Measurements from ENCODE around the gene HSF4. TPM values are rescaled to one million over a fixed set of nuclear protein-coding genes. Genes with fewer than 3 reads are reported as not detected.

HSF4 gene
- total and polyA plus RNA-seq, 4 donors, result 22.2 to 133 (median 63.2) TPM

DNA sequence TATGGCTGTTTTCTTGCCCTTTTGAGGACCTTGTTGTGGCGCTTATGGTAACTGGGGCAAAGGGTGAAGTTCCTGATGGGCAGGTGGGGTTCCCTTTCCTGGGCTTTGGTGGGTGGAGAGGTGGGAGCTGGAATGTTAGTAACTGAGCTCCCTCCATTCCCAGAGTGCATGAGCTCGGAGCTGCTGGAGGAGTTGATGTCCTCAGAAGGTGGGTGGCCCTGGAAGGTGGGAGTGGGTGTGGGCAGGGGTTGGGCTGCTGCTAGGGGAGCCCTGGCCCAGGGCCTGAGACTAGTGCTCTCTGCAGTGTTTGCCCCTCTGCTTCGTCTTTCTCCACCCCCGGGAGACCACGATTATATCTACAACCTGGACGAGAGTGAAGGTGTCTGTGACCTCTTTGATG is 33.2 kb downstream of the HSF4 start:
- WGBS, 2 donors, result 71 to 77% methylated on average over 6 of the region's 6 CpGs
- peaks cover 0 to 15% of the 10 kb centered on the region in 2 donors for H3K36me3 ChIP-seq (ENCODE audit: control insufficient read depth in 1 of 2, insufficient read depth in 2 of 2, low read length in 1 of 2)

DNA sequence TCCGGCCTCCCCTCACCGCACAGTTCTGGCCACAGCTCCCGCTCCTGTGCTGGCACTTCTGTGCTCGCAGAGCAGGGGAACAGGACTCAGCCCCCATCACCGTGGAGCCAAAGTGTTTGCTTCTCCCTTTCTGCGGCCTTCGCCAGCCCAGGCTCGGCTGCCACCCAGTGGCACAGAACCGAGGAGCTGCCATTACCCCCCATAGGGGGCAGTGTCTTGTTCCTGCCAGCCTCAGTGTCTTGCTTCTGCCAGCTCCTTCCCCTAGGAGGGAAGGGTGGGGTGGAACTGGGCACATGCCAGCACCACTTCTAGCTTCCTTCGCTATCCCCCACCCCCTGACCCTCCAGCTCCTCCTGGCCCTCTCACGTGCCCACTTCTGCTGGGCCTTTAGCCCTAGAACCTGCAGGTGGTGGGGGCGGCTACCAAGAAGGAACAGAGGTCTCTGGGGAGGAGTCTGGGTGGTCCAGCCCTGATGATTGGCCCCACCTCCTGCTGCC is 33.7 kb downstream of the HSF4 start:
- 41 to 43% methylated on average over 12 of the region's 12 CpGs for WGBS, 2 donors
- intact Hi-C loops (cut with DNase I), result no loop called here
- Histone ChIP-seq H3K27me3 (ENCODE audit: control insufficient read depth in 1 of 2, insufficient read depth in 2 of 2, low read length in 1 of 2) (no peaks in the 10 kb centered on the region), H3K4me1 (ENCODE audit: control insufficient read depth in 1 of 2, insufficient read depth in 2 of 2, low read length in 2 of 2) (no peaks in the 10 kb centered on the region), H3K27ac (ENCODE audit: low read depth in 1 of 2, low read length in 2 of 2) (no peak overlapping the region), H3K36me3 (ENCODE audit: control insufficient read depth in 1 of 2, insufficient read depth in 2 of 2, low read length in 1 of 2) (peaks cover 0 to 15% of the 10 kb centered on the region in 2 donors), H3K4me3 (ENCODE audit: low read length in 2 of 2) (no peak overlapping the region), H3K9me3 (ENCODE audit: control insufficient read depth, low read length) (no peaks in the 10 kb centered on the region)
- ATAC-seq (ENCODE audit: low FRiP score) (peak; percentile 4), DNase-seq (no peak)

More for the DNA sequence above, 33.2 kb downstream of the HSF4 start:
- no peaks in the 10 kb centered on the region for H3K27me3 ChIP-seq (ENCODE audit: control insufficient read depth in 1 of 2, insufficient read depth in 2 of 2, low read length in 1 of 2)
- DNase-seq, result no peak
- no peak overlapping the region for H3K4me3 ChIP-seq (ENCODE audit: low read length in 2 of 2)
- no peaks in the 10 kb centered on the region for H3K9me3 ChIP-seq (ENCODE audit: control insufficient read depth, low read length)
- no peaks in the 10 kb centered on the region for H3K4me1 ChIP-seq (ENCODE audit: control insufficient read depth in 1 of 2, insufficient read depth in 2 of 2, low read length in 2 of 2)
- ATAC-seq (ENCODE audit: low FRiP score), result no peak
- H3K27ac ChIP-seq (ENCODE audit: low read depth in 1 of 2, low read length in 2 of 2), result no peak overlapping the region
- intact Hi-C loops (cut with DNase I), result no loop called here

DNA sequence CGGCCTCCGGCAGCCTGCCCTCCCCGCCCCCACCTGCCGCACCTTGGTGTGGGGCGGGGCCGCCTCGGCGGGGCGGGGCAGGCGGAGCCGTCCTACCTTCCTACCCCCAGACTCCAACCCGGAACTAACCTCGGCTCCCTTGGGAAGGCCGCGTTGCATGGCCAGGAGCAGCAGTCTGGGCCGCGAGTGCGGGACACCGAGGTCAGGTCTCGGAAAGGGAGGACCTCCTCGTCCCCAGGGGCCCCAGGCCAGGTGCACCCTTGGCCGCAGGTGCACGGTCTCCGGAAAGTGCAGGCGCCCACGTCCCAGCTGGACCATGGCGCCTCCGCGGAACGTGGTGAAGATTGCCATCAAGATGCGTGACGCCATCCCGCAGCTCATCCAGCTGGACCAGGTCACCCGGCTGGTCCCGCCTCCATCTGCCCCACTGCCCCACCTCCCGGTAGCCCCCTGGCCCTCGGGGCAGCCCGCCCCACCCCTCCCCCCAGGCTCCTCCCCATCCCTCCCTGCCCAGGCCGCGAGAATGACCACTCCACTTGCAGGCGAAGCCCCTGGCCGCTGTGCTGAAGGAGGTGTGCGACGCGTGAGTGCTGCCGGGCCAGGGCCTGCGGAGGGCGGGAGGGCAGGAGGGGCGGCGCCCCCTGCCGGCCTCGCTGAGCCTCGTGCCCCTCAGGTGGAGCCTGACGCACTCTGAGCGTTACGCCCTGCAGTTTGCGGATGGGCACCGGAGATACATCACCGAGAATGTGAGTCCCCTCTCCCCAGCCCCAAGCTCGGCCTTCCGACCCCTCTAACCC is 34.7 kb downstream of the HSF4 start, which contains the start of gene ELMO3:
Gene ELMO3 (plus strand): TSS at position 121 of the 797 bp plus-strand sequence. CDS start 196 bp downstream, at position 317.
- WGBS, 2 donors, result 46 to 49% methylated on average over 50 to 61 of the region's 61 CpGs
- Histone ChIP-seq H3K4me1 (ENCODE audit: control insufficient read depth in 1 of 2, insufficient read depth in 2 of 2, low read length in 2 of 2) (no peaks in the 10 kb centered on the region), H3K4me3 (ENCODE audit: low read length in 2 of 2) (no peak within 1 kb of the TSS), H3K27me3 (ENCODE audit: control insufficient read depth in 1 of 2, insufficient read depth in 2 of 2, low read length in 1 of 2) (no peaks in the 10 kb centered on the region), H3K9me3 (ENCODE audit: control insufficient read depth, low read length) (no peaks in the 10 kb centered on the region), H3K27ac (ENCODE audit: low read depth in 1 of 2, low read length in 2 of 2) (no peak within 1 kb of the TSS), H3K36me3 (ENCODE audit: control insufficient read depth in 1 of 2, insufficient read depth in 2 of 2, low read length in 1 of 2) (peaks cover 0 to 16% of the 10 kb centered on the region in 2 donors)
- intact Hi-C loops (cut with DNase I), result no loop called here
- DNase-seq (no peak), ATAC-seq (ENCODE audit: low FRiP score) (no peak)

DNA sequence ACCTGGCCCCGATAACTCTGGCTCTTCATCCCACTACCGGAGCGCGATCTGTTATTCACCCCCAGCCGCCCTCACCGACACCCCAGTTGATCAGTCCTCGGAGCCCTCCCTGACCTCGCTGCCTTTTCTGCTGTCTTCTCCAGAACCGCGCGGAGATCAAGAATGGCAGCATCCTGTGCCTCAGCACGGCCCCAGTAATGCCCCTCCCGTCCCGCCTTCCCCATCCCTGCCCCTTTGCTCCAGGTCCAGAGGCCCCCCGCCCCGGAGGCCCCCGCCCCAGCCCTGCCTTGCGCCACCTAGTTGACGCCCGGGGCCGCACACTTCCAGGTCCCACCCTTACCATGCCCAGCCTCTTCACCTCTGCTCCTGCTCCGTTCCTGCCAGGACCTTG is 35.3 kb downstream of the HSF4 start:
- Histone ChIP-seq H3K4me3 (ENCODE audit: low read length in 2 of 2) (no peak overlapping the region), H3K27me3 (ENCODE audit: control insufficient read depth in 1 of 2, insufficient read depth in 2 of 2, low read length in 1 of 2) (no peaks in the 10 kb centered on the region), H3K9me3 (ENCODE audit: control insufficient read depth, low read length) (no peaks in the 10 kb centered on the region), H3K4me1 (ENCODE audit: control insufficient read depth in 1 of 2, insufficient read depth in 2 of 2, low read length in 2 of 2) (no peaks in the 10 kb centered on the region), H3K27ac (ENCODE audit: low read depth in 1 of 2, low read length in 2 of 2) (no peak overlapping the region), H3K36me3 (ENCODE audit: control insufficient read depth in 1 of 2, insufficient read depth in 2 of 2, low read length in 1 of 2) (peaks cover 0 to 15% of the 10 kb centered on the region in 2 donors)
- DNase-seq (no peak), ATAC-seq (ENCODE audit: low FRiP score) (no peak)
- intact Hi-C loops (cut with DNase I), result no loop called here
- WGBS, 2 donors, result 47 to 50% methylated on average over 20 to 22 of the region's 22 CpGs

DNA sequence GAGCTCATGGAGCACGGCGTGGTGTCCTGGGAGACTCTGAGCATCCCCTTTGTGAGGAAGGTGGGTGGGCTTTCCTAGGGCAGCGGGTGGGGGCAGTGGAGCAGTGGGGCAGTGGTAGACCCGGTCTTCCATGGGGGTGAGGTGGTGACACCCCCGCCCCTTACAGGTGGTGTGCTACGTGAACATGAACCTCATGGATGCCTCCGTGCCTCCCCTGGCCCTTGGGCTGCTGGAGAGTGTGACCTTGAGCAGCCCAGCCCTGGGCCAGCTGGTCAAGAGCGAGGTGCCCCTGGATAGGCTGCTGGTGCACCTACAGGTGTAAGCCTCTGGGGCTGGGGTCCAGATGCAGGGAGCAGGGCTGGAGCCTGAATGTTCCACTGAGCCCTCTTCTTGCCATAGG is 35.9 kb downstream of the HSF4 start:
- H3K27ac ChIP-seq (ENCODE audit: low read depth in 1 of 2, low read length in 2 of 2), result no peak overlapping the region
- H3K4me3 ChIP-seq (ENCODE audit: low read length in 2 of 2), result no peak overlapping the region
- peaks cover 0 to 13% of the 10 kb centered on the region in 2 donors for H3K36me3 ChIP-seq (ENCODE audit: control insufficient read depth in 1 of 2, insufficient read depth in 2 of 2, low read length in 1 of 2)
- no peak for DNase-seq
- H3K27me3 ChIP-seq (ENCODE audit: control insufficient read depth in 1 of 2, insufficient read depth in 2 of 2, low read length in 1 of 2), result no peaks in the 10 kb centered on the region
- H3K4me1 ChIP-seq (ENCODE audit: control insufficient read depth in 1 of 2, insufficient read depth in 2 of 2, low read length in 2 of 2), result no peaks in the 10 kb centered on the region
- 92 to 93% methylated on average over 8 of the region's 8 CpGs for whole genome bisulfite sequencing, 2 donors
- H3K9me3 ChIP-seq (ENCODE audit: control insufficient read depth, low read length), result no peaks in the 10 kb centered on the region
- ATAC-seq (ENCODE audit: low FRiP score), result no peak
- intact Hi-C loops (cut with DNase I), result no loop called here

DNA sequence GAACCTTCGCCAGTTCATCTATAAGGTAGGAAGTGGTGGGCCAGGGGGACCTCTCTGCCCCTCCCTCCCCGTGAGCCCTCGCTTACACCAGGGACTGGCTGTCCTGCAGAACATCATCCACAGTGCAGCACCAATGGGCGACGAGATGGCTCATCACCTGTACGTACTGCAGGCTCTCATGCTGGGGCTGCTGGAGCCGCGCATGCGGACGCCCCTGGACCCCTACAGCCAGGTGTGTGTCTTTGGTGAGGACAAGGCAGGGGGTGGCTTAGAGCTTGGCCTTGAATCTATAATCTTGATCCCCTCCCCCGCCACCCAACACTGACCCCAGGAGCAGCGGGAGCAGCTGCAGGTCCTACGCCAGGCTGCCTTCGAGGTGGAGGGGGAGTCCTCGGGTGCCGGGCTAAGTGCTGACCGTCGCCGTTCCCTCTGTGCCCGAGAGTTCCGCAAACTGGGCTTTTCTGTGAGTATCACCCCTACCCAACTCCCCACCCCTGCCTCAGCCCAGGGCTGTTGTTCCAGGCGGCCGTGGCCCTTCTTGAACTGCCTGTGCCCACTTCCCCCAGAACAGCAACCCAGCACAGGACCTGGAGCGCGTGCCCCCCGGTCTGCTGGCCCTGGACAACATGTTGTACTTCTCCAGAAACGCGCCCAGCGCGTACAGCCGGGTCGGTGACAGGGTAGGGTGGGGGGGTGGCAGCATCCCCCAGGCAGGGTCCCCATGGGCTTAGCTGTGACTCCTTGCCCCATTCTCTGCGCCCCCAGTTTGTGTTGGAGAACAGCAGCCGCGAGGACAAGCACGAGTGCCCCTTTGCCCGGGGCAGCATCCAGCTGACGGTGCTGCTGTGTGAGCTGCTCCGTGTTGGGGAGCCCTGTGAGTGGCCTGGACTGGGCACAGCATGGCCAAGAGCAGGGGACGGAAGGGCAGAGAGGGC is 37.1 kb downstream of the HSF4 start:
- H3K36me3 ChIP-seq (ENCODE audit: control insufficient read depth in 1 of 2, insufficient read depth in 2 of 2, low read length in 1 of 2), result peaks cover 0 to 3% of the 10 kb centered on the region in 2 donors
- intact Hi-C loops (cut with DNase I), result no loop called here
- H3K27me3 ChIP-seq (ENCODE audit: control insufficient read depth in 1 of 2, insufficient read depth in 2 of 2, low read length in 1 of 2), result no peaks in the 10 kb centered on the region
- DNase-seq, result no peak
- no peaks in the 10 kb centered on the region for H3K9me3 ChIP-seq (ENCODE audit: control insufficient read depth, low read length)
- no peaks in the 10 kb centered on the region for H3K4me1 ChIP-seq (ENCODE audit: control insufficient read depth in 1 of 2, insufficient read depth in 2 of 2, low read length in 2 of 2)
- WGBS, 2 donors, result 90 to 93% methylated on average over 39 to 40 of the region's 40 CpGs
- no peak overlapping the region for H3K4me3 ChIP-seq (ENCODE audit: low read length in 2 of 2)
- H3K27ac ChIP-seq (ENCODE audit: low read depth in 1 of 2, low read length in 2 of 2), result no peak overlapping the region
- no peak for ATAC-seq (ENCODE audit: low FRiP score)

DNA sequence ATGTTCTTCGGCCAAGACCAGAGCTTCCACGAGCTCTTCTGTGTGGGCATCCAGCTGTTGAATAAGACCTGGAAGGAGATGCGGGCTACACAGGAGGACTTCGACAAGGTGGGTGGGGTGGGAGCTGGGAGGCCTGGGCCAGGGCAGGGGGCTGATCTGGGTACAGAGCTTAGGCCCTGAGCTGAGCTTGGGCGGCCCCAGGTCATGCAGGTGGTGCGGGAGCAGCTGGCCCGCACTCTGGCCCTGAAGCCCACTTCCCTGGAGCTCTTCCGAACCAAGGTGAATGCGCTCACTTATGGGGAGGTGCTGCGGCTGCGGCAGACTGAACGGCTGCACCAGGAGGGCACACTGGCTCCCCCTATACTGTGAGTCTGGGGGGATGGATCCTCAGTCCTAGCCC is 37.9 kb downstream of the HSF4 start:
- H3K9me3 ChIP-seq (ENCODE audit: control insufficient read depth, low read length), result no peaks in the 10 kb centered on the region
- H3K36me3 ChIP-seq (ENCODE audit: control insufficient read depth in 1 of 2, insufficient read depth in 2 of 2, low read length in 1 of 2), result peaks cover 0 to 1% of the 10 kb centered on the region in 2 donors
- WGBS, 2 donors, result 92 to 96% methylated on average over 11 to 12 of the region's 12 CpGs
- no peak overlapping the region for H3K4me3 ChIP-seq (ENCODE audit: low read length in 2 of 2)
- ATAC-seq (ENCODE audit: low FRiP score) (no peak), DNase-seq (no peak)
- no peaks in the 10 kb centered on the region for H3K4me1 ChIP-seq (ENCODE audit: control insufficient read depth in 1 of 2, insufficient read depth in 2 of 2, low read length in 2 of 2)
- no peaks in the 10 kb centered on the region for H3K27me3 ChIP-seq (ENCODE audit: control insufficient read depth in 1 of 2, insufficient read depth in 2 of 2, low read length in 1 of 2)
- no peak overlapping the region for H3K27ac ChIP-seq (ENCODE audit: low read depth in 1 of 2, low read length in 2 of 2)
- intact Hi-C loops (cut with DNase I), result no loop called here

DNA sequence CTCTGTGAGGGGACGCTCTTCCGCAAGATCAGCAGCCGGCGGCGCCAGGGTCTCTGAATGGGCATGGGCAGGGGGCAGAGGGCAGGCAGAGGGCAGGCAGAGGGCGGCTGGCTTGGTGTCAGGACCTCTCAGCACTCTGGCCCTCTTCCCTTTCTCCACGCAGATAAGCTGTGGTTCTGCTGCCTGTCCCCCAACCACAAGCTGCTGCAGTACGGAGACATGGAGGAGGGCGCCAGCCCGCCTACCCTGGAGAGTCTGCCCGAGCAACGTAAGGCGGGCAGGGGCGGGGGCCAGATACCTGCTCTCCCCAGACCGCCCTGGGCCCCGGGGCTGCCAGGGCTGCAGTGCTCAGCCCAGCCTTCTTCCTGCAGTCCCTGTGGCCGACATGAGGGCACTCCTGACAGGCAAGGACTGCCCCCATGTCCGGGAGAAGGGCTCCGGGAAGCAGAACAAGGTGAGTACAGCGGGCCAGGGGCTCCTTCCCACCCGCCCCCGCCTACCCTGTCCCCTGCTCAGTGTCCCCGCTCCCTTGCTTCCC is 38.5 kb downstream of the HSF4 start:
- DNase-seq (no peak), ATAC-seq (ENCODE audit: low FRiP score) (no peak)
- intact Hi-C loops (cut with DNase I), result no loop called here
- no peak overlapping the region for H3K4me3 ChIP-seq (ENCODE audit: low read length in 2 of 2)
- no peaks in the 10 kb centered on the region for H3K27me3 ChIP-seq (ENCODE audit: control insufficient read depth in 1 of 2, insufficient read depth in 2 of 2, low read length in 1 of 2)
- H3K9me3 ChIP-seq (ENCODE audit: control insufficient read depth, low read length), result no peaks in the 10 kb centered on the region
- peaks cover 0 to 1% of the 10 kb centered on the region in 2 donors for H3K36me3 ChIP-seq (ENCODE audit: control insufficient read depth in 1 of 2, insufficient read depth in 2 of 2, low read length in 1 of 2)
- no peaks in the 10 kb centered on the region for H3K4me1 ChIP-seq (ENCODE audit: control insufficient read depth in 1 of 2, insufficient read depth in 2 of 2, low read length in 2 of 2)
- no peak overlapping the region for H3K27ac ChIP-seq (ENCODE audit: low read depth in 1 of 2, low read length in 2 of 2)
- 90 to 92% methylated on average over 20 to 23 of the region's 23 CpGs for WGBS, 2 donors
